H1 (cell line): Measurements from ENCODE around the gene FMNL2. TPM values are rescaled to one million over a fixed set of nuclear protein-coding genes. Genes with fewer than 3 reads are reported as not detected.

ENCODE experiments used
- CHD1 ChIP-seq: IDR thresholded peaks from 2 replicates; pipeline ENCODE4 v1.6.1; 2012; ENCODE audit warnings: low read depth, low read length, improper control_type of control experiment
- GTF2F1 ChIP-seq: IDR thresholded peaks from 2 replicates; pipeline ENCODE4 v1.6.1; 2012; ENCODE audit warnings: low read depth, low read length, improper control_type of control experiment, borderline replicate concordance
- SP4 ChIP-seq: IDR thresholded peaks from 2 replicates; pipeline ENCODE4 v1.6.1; 2012; ENCODE audit warnings: low read length, inconsistent platforms
- SUZ12 ChIP-seq: fragments of 200-600 bp; sonication (generic); IDR thresholded peaks from 2 replicates; pipeline ENCODE4 v1.6.1; 2012; ENCODE audit warnings: mild to moderate bottlenecking, inconsistent platforms, low read length, moderate library complexity, mixed read lengths
- polyA plus RNA-seq, 7 experiments: library from polyadenylated mRNA; depleted of rRNA in 3 of 7; stranded (reverse) in 5 of 7; unstranded in 2 of 7; fragments of >200 nt in 5 of 7; fragments of 200-250 nt in 2 of 7; gene quantifications; 1 replicate in 5 of 7; 2 replicates in 1 of 7; 4 replicates in 1 of 7; pipeline versions ENCODE4 v1.2.1 to v1.2.3, GENCODE V29; 2011 to 2013; ENCODE audit warnings: missing spikeins in 2 of 7, mixed read lengths in 2 of 7
- total RNA-seq: library from RNA; stranded (reverse); fragmentation: NEBNext Ultra II Directional; extraction: Animal tissue kit (Norgen Biotek cat#: 25700); gene quantifications from 2 replicates; pipeline ENCODE4 v1.2.1, GENCODE V29; 2021
- TF ChIP-seq, protein P1 (sequence below): fragments of 300-600 bp; sonication (generic); IDR thresholded peaks from 2 replicates; pipeline ENCODE4 v1.7.1; 2012; ENCODE audit warnings: low read length, moderate library complexity, mild to moderate bottlenecking, inconsistent platforms; ENCODE audit not compliant: insufficient replicate concordance
- TF ChIP-seq, protein P2 (sequence below): IDR thresholded peaks from 2 replicates; pipeline ENCODE4 v1.6.1; 2012; ENCODE audit warnings: inconsistent platforms

FMNL2 gene
- total and polyA plus RNA-seq, 2 of the 8 experiments (the other 6 are each of a cell fraction or from before 2014, with no cell fraction given): 15.5 to 45.1 TPM

DNA sequence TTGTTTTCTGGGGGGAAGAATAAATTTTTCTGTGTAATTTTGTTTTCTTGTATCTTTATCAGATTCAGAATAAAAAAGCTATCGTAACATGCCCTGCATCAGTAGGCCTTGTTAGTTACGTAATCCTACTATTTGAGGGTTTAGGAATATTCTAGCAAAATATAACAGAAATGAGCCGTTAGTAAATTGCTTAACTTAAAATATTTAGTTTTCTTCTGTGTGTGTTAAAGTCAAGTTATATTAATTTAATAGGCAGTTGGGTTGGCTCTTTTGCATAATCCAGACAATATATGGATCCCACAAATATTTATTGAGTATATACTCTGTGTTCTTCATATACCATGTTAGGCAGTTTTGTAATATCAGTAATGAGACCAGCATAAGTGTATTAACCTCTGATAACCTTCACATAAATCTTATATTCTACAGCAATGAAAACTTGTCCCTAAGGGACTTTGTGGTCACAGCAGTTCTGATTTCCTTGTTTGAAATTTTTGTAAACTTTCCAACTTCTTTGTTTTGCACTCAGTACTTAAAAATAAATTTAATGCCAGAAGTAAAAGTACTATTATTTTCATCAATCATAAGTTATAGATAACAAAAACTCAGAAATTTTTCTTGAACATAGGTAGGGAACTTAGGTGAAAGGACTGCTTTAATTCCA, 151.9 kb downstream of the FMNL2 start (continued):
- TF ChIP-seq CHD1 (no peak), SUZ12 (no peak), GTF2F1 (no peak), SP4 (no peak)
- TF ChIP-seq, protein P1, sequence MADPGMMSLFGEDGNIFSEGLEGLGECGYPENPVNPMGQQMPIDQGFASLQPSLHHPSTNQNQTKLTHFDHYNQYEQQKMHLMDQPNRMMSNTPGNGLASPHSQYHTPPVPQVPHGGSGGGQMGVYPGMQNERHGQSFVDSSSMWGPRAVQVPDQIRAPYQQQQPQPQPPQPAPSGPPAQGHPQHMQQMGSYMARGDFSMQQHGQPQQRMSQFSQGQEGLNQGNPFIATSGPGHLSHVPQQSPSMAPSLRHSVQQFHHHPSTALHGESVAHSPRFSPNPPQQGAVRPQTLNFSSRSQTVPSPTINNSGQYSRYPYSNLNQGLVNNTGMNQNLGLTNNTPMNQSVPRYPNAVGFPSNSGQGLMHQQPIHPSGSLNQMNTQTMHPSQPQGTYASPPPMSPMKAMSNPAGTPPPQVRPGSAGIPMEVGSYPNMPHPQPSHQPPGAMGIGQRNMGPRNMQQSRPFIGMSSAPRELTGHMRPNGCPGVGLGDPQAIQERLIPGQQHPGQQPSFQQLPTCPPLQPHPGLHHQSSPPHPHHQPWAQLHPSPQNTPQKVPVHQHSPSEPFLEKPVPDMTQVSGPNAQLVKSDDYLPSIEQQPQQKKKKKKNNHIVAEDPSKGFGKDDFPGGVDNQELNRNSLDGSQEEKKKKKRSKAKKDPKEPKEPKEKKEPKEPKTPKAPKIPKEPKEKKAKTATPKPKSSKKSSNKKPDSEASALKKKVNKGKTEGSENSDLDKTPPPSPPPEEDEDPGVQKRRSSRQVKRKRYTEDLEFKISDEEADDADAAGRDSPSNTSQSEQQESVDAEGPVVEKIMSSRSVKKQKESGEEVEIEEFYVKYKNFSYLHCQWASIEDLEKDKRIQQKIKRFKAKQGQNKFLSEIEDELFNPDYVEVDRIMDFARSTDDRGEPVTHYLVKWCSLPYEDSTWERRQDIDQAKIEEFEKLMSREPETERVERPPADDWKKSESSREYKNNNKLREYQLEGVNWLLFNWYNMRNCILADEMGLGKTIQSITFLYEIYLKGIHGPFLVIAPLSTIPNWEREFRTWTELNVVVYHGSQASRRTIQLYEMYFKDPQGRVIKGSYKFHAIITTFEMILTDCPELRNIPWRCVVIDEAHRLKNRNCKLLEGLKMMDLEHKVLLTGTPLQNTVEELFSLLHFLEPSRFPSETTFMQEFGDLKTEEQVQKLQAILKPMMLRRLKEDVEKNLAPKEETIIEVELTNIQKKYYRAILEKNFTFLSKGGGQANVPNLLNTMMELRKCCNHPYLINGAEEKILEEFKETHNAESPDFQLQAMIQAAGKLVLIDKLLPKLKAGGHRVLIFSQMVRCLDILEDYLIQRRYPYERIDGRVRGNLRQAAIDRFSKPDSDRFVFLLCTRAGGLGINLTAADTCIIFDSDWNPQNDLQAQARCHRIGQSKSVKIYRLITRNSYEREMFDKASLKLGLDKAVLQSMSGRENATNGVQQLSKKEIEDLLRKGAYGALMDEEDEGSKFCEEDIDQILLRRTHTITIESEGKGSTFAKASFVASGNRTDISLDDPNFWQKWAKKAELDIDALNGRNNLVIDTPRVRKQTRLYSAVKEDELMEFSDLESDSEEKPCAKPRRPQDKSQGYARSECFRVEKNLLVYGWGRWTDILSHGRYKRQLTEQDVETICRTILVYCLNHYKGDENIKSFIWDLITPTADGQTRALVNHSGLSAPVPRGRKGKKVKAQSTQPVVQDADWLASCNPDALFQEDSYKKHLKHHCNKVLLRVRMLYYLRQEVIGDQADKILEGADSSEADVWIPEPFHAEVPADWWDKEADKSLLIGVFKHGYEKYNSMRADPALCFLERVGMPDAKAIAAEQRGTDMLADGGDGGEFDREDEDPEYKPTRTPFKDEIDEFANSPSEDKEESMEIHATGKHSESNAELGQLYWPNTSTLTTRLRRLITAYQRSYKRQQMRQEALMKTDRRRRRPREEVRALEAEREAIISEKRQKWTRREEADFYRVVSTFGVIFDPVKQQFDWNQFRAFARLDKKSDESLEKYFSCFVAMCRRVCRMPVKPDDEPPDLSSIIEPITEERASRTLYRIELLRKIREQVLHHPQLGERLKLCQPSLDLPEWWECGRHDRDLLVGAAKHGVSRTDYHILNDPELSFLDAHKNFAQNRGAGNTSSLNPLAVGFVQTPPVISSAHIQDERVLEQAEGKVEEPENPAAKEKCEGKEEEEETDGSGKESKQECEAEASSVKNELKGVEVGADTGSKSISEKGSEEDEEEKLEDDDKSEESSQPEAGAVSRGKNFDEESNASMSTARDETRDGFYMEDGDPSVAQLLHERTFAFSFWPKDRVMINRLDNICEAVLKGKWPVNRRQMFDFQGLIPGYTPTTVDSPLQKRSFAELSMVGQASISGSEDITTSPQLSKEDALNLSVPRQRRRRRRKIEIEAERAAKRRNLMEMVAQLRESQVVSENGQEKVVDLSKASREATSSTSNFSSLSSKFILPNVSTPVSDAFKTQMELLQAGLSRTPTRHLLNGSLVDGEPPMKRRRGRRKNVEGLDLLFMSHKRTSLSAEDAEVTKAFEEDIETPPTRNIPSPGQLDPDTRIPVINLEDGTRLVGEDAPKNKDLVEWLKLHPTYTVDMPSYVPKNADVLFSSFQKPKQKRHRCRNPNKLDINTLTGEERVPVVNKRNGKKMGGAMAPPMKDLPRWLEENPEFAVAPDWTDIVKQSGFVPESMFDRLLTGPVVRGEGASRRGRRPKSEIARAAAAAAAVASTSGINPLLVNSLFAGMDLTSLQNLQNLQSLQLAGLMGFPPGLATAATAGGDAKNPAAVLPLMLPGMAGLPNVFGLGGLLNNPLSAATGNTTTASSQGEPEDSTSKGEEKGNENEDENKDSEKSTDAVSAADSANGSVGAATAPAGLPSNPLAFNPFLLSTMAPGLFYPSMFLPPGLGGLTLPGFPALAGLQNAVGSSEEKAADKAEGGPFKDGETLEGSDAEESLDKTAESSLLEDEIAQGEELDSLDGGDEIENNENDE: no peak
- TF ChIP-seq, protein P2, sequence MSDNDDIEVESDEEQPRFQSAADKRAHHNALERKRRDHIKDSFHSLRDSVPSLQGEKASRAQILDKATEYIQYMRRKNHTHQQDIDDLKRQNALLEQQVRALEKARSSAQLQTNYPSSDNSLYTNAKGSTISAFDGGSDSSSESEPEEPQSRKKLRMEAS: no peak
